Kidney (tissue), 14 donors: ENCODE measurements around the gene IL22RA2. TPM values are rescaled to one million over a fixed set of nuclear protein-coding genes. Genes with fewer than 3 reads are reported as not detected.

Experiments
- DNase-seq, 5 donors: peaks; one replicate each; pipeline ENCODE4 v3.0.0-alpha.2; 2013 to 2020
- FAIRE-seq: peaks from 2 replicates; lab custom pipeline; 2012; peaks lifted over from hg19 to GRCh38; lab: Jason Lieb, UNC
- H3K27ac ChIP-seq, 2 donors: one replicate each; pipeline ENCODE4 v1.7.0; 2013; ENCODE audit warnings: low read depth in 2 of 2, low read length in 2 of 2, inconsistent platforms in 1 of 2
- H3K27me3 ChIP-seq: one replicate; pipeline ENCODE4 v1.7.1; 2013; ENCODE audit warnings: low read length, inconsistent platforms; ENCODE audit not compliant: control insufficient read depth, insufficient read depth
- H3K36me3 ChIP-seq, 3 donors: one replicate each; pipeline versions ENCODE4 v1.7.0 to v1.7.1; 2013; ENCODE audit warnings: low read length in 3 of 3, control low read depth in 1 of 3, inconsistent platforms in 1 of 3; ENCODE audit not compliant: insufficient read depth in 3 of 3, control insufficient read depth in 2 of 3
- H3K4me1 ChIP-seq, 3 donors: one replicate each; pipeline versions ENCODE4 v1.7.0 to v1.7.1; 2013; ENCODE audit warnings: low read length in 3 of 3, inconsistent platforms in 1 of 3, low read depth in 1 of 3; ENCODE audit not compliant: control insufficient read depth in 2 of 3, insufficient read depth in 2 of 3
- H3K4me3 ChIP-seq, 3 donors: one replicate each; pipeline versions ENCODE4 v1.7.0 to v1.8.1; 2013; ENCODE audit warnings: low read length in 3 of 3, control low read depth in 1 of 3, inconsistent platforms in 1 of 3
- H3K9ac ChIP-seq, 3 donors: one replicate each; pipeline versions ENCODE4 v1.7.0 to v1.7.1; 2013; ENCODE audit warnings: low read length in 3 of 3, control low read depth in 1 of 3, inconsistent platforms in 1 of 3
- H3K9me3 ChIP-seq, 3 donors: one replicate each; pipeline versions ENCODE4 v1.7.0 to v1.7.1; 2013; ENCODE audit warnings: low read length in 3 of 3, control low read depth in 1 of 3, inconsistent platforms in 1 of 3; ENCODE audit not compliant: control insufficient read depth in 2 of 3, insufficient read depth in 1 of 3
- CTCF ChIP-seq: IDR thresholded peaks from 3 replicates; pipeline ENCODE4 v1.5.1; 2012; ENCODE audit warnings: mild to moderate bottlenecking, moderate library complexity, borderline replicate concordance; ENCODE audit not compliant: insufficient read depth; ENCODE audit errors: extremely low read depth
- intact Hi-C: fragments of 100-400 bp; cut with DNase I; formaldehyde crosslinking; loops from one replicate; pipeline ENCODE4 v1.11.1; 2022
- polyA plus RNA-seq: library from polyadenylated mRNA; stranded (reverse); fragments of 350-450 nt; fragmentation: Illumina TruSeq; extraction: RNeasy Lipid Tissue Mini Kit (QIAGEN cat#74804); gene quantifications from one replicate; pipeline ENCODE4 v1.2.3, GENCODE V29; 2014; ENCODE audit warnings: low read depth, low replicate concordance; ENCODE audit not compliant: insufficient read depth
- total RNA-seq: library from RNA; stranded (reverse); fragmentation: NEBNext Ultra II Directional; extraction: Animal tissue kit (Norgen Biotek cat#: 25700); gene quantifications from one replicate; pipeline ENCODE4 v1.2.1, GENCODE V29; 2021
- donor health status: control.
- donor health status: control.
- donor health status: control.
- donor health status: control.
- donor health status: control.
- donor health status: DM: yes; HTN: yes; CAD: no.
- donor health status: Normal renal cell carcinoma (clear cell type).

Gene IL22RA2
- total and polyA plus RNA-seq, 2 donors from 2014 or later, result not detected

GRCh38 chr6:137177611-137178010, 4.2 kb upstream of the IL22RA2 start:
- no peaks in the 10 kb centered on the region for H3K27me3 ChIP-seq
- H3K4me1 ChIP-seq, result no peaks in the 10 kb centered on the region
- H3K36me3 ChIP-seq, result no peaks in the 10 kb centered on the region
- no peak overlapping the region for H3K4me3 ChIP-seq
- DNase-seq, result no peak
- no peak for FAIRE-seq
- TF ChIP-seq CTCF, result no peak
- no peak overlapping the region for H3K9ac ChIP-seq
- peaks cover 0 to 4% (median 0%) of the 10 kb centered on the region in 3 donors for H3K9me3 ChIP-seq
- intact Hi-C loops, result no loop called here
- no peak overlapping the region for H3K27ac ChIP-seq

GRCh38 chr6:137176729-137177128, 3.3 kb upstream of the IL22RA2 start:
- no peak overlapping the region for H3K27ac ChIP-seq
- DNase-seq (no peak), FAIRE-seq (no peak)
- intact Hi-C loops, result no loop called here
- no peaks in the 10 kb centered on the region for H3K36me3 ChIP-seq
- no peaks in the 10 kb centered on the region for H3K4me1 ChIP-seq
- no peak for TF ChIP-seq CTCF
- H3K4me3 ChIP-seq, result no peak overlapping the region
- H3K9me3 ChIP-seq, result peaks cover 0 to 3% (median 0%) of the 10 kb centered on the region in 3 donors
- no peak overlapping the region for H3K9ac ChIP-seq
- H3K27me3 ChIP-seq, result no peaks in the 10 kb centered on the region

GRCh38 chr6:137175868-137176245, 2.4 kb upstream of the IL22RA2 start:
- DNase-seq, result no peak
- no peak overlapping the region for H3K9ac ChIP-seq
- TF ChIP-seq CTCF, result no peak
- intact Hi-C loops, result no loop called here
- no peaks in the 10 kb centered on the region for H3K27me3 ChIP-seq
- H3K4me1 ChIP-seq, result no peaks in the 10 kb centered on the region
- FAIRE-seq, result peak; percentile 59
- no peak overlapping the region for H3K27ac ChIP-seq
- peaks cover 0 to 1% (median 0%) of the 10 kb centered on the region in 3 donors for H3K9me3 ChIP-seq
- H3K4me3 ChIP-seq, result no peak overlapping the region
- no peaks in the 10 kb centered on the region for H3K36me3 ChIP-seq

- no peaks in the 10 kb centered on the region for H3K4me1 ChIP-seq
- no peak for FAIRE-seq
- TF ChIP-seq CTCF, result no peak
- H3K27ac ChIP-seq, result no peak overlapping the region
- H3K36me3 ChIP-seq, result no peaks in the 10 kb centered on the region
- no peak overlapping the region for H3K4me3 ChIP-seq
- no peak overlapping the region for H3K9ac ChIP-seq
- no peak for DNase-seq
- intact Hi-C loops, result no loop called here
- no peaks in the 10 kb centered on the region for H3K27me3 ChIP-seq
- H3K9me3 ChIP-seq, result no peaks in the 10 kb centered on the region
Observed at GRCh38 chr6:137175157-137175867, 1.9 kb upstream of the IL22RA2 start.
